Spleen (tissue), 11 donors: ENCODE results near the gene TANC1. TPM values are rescaled to one million over a fixed set of nuclear protein-coding genes. Genes with fewer than 3 reads are reported as not detected.

Experiments used
- DNase-seq: peaks from one replicate; pipeline ENCODE4 v3.0.0-alpha.2; 2020
- H3K27ac ChIP-seq, 8 donors: fragments of 200-600 bp; sonication (generic) in 7 of 8; 1 replicate in 4 of 8; 2 replicates in 4 of 8; pipeline versions ENCODE4 v1.5.0 to v1.8.0; 2016 to 2021; ENCODE audit warnings: inconsistent platforms in 4 of 8, mild to moderate bottlenecking in 4 of 8, moderate library complexity in 1 of 8
- H3K27me3 ChIP-seq, 7 donors: fragments of 200-600 bp; sonication (generic) in 6 of 7; replicated peaks in 1 of 7; 1 replicate in 4 of 7; 2 replicates in 3 of 7; pipeline versions ENCODE4 v1.5.0 to v1.8.0; 2016 to 2021; ENCODE audit warnings: inconsistent platforms in 3 of 7, mild to moderate bottlenecking in 1 of 7
- H3K36me3 ChIP-seq, 6 donors: fragments of 200-600 bp; sonication (generic) in 5 of 6; 1 replicate in 4 of 6; 2 replicates in 2 of 6; pipeline versions ENCODE4 v1.5.0 to v1.8.0; 2016 to 2021; ENCODE audit warnings: inconsistent platforms in 2 of 6
- H3K4me1 ChIP-seq, 6 donors: fragments of 200-600 bp; sonication (generic) in 5 of 6; 1 replicate in 3 of 6; 2 replicates in 3 of 6; pipeline versions ENCODE4 v1.5.0 to v1.8.0; 2016 to 2021; ENCODE audit warnings: inconsistent platforms in 3 of 6
- H3K4me3 ChIP-seq, 8 donors: fragments of 200-600 bp; sonication (generic) in 7 of 8; 1 replicate in 4 of 8; 2 replicates in 4 of 8; pipeline versions ENCODE4 v1.5.0 to v1.8.0; 2016 to 2021; ENCODE audit warnings: inconsistent platforms in 4 of 8, mild to moderate bottlenecking in 4 of 8, moderate library complexity in 2 of 8
- H3K9me3 ChIP-seq, 8 donors: fragments of 200-600 bp; sonication (generic) in 7 of 8; 1 replicate in 4 of 8; 2 replicates in 4 of 8; pipeline versions ENCODE4 v1.5.0 to v1.8.0; 2016 to 2021; ENCODE audit warnings: inconsistent platforms in 4 of 8
- CTCF ChIP-seq, 11 experiments: fragments of 200-600 bp in 7 of 11; fragments of 450-650 bp in 4 of 11; sonication (generic) in 4 of 11; IDR thresholded peaks in 8 of 11; conservative IDR thresholded peaks in 3 of 11; 1 replicate in 7 of 11; 2 replicates in 4 of 11; pipeline versions ENCODE4 v1.4.0 to v1.8.0; 2016 to 2021; ENCODE audit warnings: antibody characterized with exemption in 11 of 11, inconsistent platforms in 4 of 11, mild to moderate bottlenecking in 1 of 11
- POLR2A ChIP-seq, 3 donors: fragments of 450-650 bp; IDR thresholded peaks; one replicate each; pipeline ENCODE4 v1.5.1; 2017; ENCODE audit warnings: antibody characterized with exemption in 3 of 3, mild to moderate bottlenecking in 1 of 3
- POLR2AphosphoS5 ChIP-seq, 3 donors: sonication (generic); formaldehyde crosslinking; IDR thresholded peaks; one replicate each; pipeline ENCODE4 v1.5.1; 2017; ENCODE audit warnings: antibody characterized with exemption in 3 of 3
- WGBS, 5 donors: extraction: QIAGEN DNeasy Blood & Tissue Kit in 3 of 5; methylation state at CpG; one replicate each; pipeline versions ENCODE4 v1.1.5 to v1.1.7; 2013 to 2018; 5-methylcytosine and 5-hydroxymethylcytosine counted together
- intact Hi-C: fragments of 100-400 bp; cut with DNase I; formaldehyde crosslinking; loops from one replicate; pipeline ENCODE4 v1.15.0; 2023; ENCODE audit warnings: low total_unique reads
- polyA plus RNA-seq, 3 donors: library from polyadenylated mRNA; stranded (reverse); fragments of 200-250 nt; gene quantifications; one replicate each; pipeline ENCODE4 v1.2.1, GENCODE V29; 2013
- total RNA-seq, 7 donors: library from RNA; depleted of rRNA in 3 of 7; stranded (reverse); fragments of >200 nt in 3 of 7; fragmentation: NEBNext Ultra II Directional in 4 of 7; extraction: Animal tissue kit (Norgen Biotek cat#: 25700) in 4 of 7; gene quantifications; one replicate each; pipeline versions ENCODE4 v1.1.0 to v1.2.1, GENCODE V29; 2016 to 2021
- donor health status: healthy with polysubstance abuse.
- donor health status: DM: no; HTN: no; CAD: no; lungs with moderate emphysema.
- donor health status: DM: no; HTN: no; CAD: no.
- donor health status: Bipolar disorder and iron deficiency.
- donor health status: healthy.
- donor health status: DM: no; HTN: no; CAD: no.
- donor health status: DM: yes; HTN: yes; CAD: no.

TANC1 gene
- total and polyA plus RNA-seq, 10 donors, result 3.1 to 28.2 (median 21.7) TPM

DNA sequence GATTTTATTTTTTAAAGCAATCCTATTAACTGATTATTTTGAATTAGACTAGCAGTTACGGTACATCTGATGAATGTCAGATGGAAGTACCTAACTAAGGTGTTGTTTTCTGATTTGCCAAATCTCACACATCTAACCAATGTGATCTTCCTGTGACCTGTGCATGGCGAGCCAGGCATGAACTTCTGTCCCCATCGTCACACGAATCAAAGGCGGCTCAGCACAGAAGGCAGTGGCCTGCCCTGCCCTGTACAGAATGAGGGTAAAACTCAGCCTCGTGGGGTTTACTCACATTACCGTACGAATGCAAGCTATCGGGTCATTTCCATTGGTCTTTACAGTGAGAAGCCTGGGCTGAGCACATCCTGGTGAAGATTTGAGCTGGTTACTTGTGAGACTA, 230.8 kb downstream of the TANC1 start:
- TF ChIP-seq POLR2A (IDR thresholded peaks at IDR 0.05) (no peak), CTCF (IDR thresholded peaks at IDR 0.05 in 8 of 11, conservative IDR thresholded peaks at IDR 0.05 in 3 of 11) (no peak), POLR2AphosphoS5 (IDR thresholded peaks at IDR 0.05) (no peak)
- H3K4me1 ChIP-seq, result peaks cover 0 to 22% (median 13%) of the 10 kb centered on the region in 6 donors
- no peaks in the 10 kb centered on the region for H3K27me3 ChIP-seq
- 76 to 90% (median 88%) methylated on average over 9 of the region's 9 CpGs for WGBS, 5 donors
- H3K27ac ChIP-seq, result no peak overlapping the region
- peaks cover 0 to 64% (median 5%) of the 10 kb centered on the region in 6 donors for H3K36me3 ChIP-seq
- no peak overlapping the region for H3K4me3 ChIP-seq
- peak; percentile 77 for DNase-seq
- intact Hi-C loops, result no loop called here
- no peaks in the 10 kb centered on the region for H3K9me3 ChIP-seq

- Histone ChIP-seq H3K9me3 (no peaks in the 10 kb centered on the region), H3K36me3 (peaks cover 0 to 60% (median 5%) of the 10 kb centered on the region in 6 donors), H3K4me1 (peaks cover 0 to 22% (median 13%) of the 10 kb centered on the region in 6 donors), H3K4me3 (no peak overlapping the region), H3K27me3 (no peaks in the 10 kb centered on the region), H3K27ac (no peak overlapping the region)
- WGBS, 5 donors, result 90 to 97% (median 94%) methylated on average over 4 of the region's 4 CpGs
- DNase-seq, result no peak
- TF ChIP-seq POLR2A (IDR thresholded peaks at IDR 0.05) (no peak), CTCF (IDR thresholded peaks at IDR 0.05 in 8 of 11, conservative IDR thresholded peaks at IDR 0.05 in 3 of 11) (no peak), POLR2AphosphoS5 (IDR thresholded peaks at IDR 0.05) (no peak)
- intact Hi-C loops, result no loop called here
Measured at GRCh38 chr2:159199761-159200465, 231.5 kb downstream of the TANC1 start.

GRCh38 chr2:159200498-159200897, 232.1 kb downstream of the TANC1 start:
- no peak overlapping the region for H3K4me3 ChIP-seq
- intact Hi-C loops, result no loop called here
- H3K27me3 ChIP-seq, result no peaks in the 10 kb centered on the region
- no peaks in the 10 kb centered on the region for H3K9me3 ChIP-seq
- DNase-seq, result no peak
- H3K4me1 ChIP-seq, result peaks cover 0 to 22% (median 13%) of the 10 kb centered on the region in 6 donors
- TF ChIP-seq POLR2A (IDR thresholded peaks at IDR 0.05) (no peak), POLR2AphosphoS5 (IDR thresholded peaks at IDR 0.05) (no peak), CTCF (IDR thresholded peaks at IDR 0.05 in 8 of 11, conservative IDR thresholded peaks at IDR 0.05 in 3 of 11) (no peak)
- 83 to 100% (median 90%) methylated on average over 1 of the region's 1 CpG for WGBS, 5 donors
- H3K36me3 ChIP-seq, result peaks cover 0 to 62% (median 5%) of the 10 kb centered on the region in 6 donors
- no peak overlapping the region for H3K27ac ChIP-seq

DNA sequence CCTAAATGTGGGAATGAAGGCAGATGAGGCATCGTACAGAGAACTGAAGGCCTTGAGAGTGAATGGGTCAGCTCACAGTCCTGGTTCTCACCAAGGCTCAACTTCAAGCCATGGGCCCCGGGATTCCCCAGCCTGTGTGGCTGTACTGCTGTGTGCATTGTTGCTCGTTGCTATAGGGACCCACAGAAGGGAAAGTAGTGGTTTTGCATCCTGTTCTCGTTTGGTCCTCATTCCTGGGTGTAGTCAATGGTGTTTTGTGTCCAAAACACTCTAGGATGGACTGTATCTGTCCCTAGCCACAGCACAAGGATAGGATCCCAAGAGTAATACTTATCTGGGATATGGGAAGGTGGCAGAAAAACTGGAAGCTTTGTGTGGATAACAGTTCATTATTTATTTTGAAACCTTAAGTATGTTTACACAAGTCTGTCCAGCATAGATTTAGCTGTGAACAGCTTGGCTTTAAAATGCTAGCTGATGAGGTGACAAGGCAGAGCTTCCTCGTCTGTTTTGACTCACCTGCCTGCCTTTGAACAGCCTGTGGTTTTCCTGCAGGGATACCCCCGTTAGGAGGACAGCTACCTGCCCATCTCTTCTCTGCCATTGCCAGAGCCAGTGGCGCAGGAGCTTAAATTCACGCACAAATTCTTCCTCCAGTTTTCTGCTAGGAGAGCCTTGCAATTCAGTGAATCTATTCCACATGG, 233.1 kb downstream of the TANC1 start:
- intact Hi-C loops, result no loop called here
- Histone ChIP-seq H3K27ac (peak overlapping the region in 2 of 8 donors; percentile 20 to 55), H3K4me3 (no peak overlapping the region), H3K27me3 (no peaks in the 10 kb centered on the region), H3K4me1 (peaks cover 0 to 22% (median 13%) of the 10 kb centered on the region in 6 donors), H3K9me3 (no peaks in the 10 kb centered on the region), H3K36me3 (peaks cover 0 to 61% (median 3%) of the 10 kb centered on the region in 6 donors)
- WGBS, 5 donors, result 57 to 68% (median 65%) methylated on average over 8 of the region's 8 CpGs
- no peak for TF ChIP-seq CTCF (IDR thresholded peaks at IDR 0.05 in 8 of 11, conservative IDR thresholded peaks at IDR 0.05 in 3 of 11)
- no peak for TF ChIP-seq POLR2AphosphoS5 (IDR thresholded peaks at IDR 0.05)
- no peak for TF ChIP-seq POLR2A (IDR thresholded peaks at IDR 0.05)
- peak; percentile 73 for DNase-seq
